BE2C (cell line): ENCODE results near the gene KRTAP3-1.
"Not testable (repeated sequence)": the region's sequence is repeated elsewhere in the genome, so short reads cannot be mapped to it uniquely, and the experiment has no call there.

ENCODE experiments used
- DNase-seq: peaks from one replicate; pipeline ENCODE4 v3.0.0-alpha.2; 2020
- H3K27me3 ChIP-seq: fragments of 250-450 bp; sonication (Bioruptor Pico); 2 replicates; pipeline ENCODE4 v1.5.1; 2020; ENCODE audit warnings: mild to moderate bottlenecking
- H3K36me3 ChIP-seq: fragments of 250-450 bp; sonication (Bioruptor Pico); 2 replicates; pipeline ENCODE4 v1.5.1; 2020; ENCODE audit warnings: mild to moderate bottlenecking
- H3K4me1 ChIP-seq: fragments of 250-450 bp; sonication (Bioruptor Pico); 2 replicates; pipeline ENCODE4 v1.5.1; 2020
- H3K4me3 ChIP-seq: 2 replicates; pipeline ENCODE4 v1.5.1; 2011; ENCODE audit warnings: low read depth, low read length
- H3K9me3 ChIP-seq: fragments of 250-450 bp; sonication (Bioruptor Pico); 2 replicates; pipeline ENCODE4 v1.5.1; 2020
- TF ChIP-seq, protein P1 (sequence below): IDR thresholded peaks from 2 replicates; pipeline ENCODE4 v1.5.1; 2012; ENCODE audit warnings: mild to moderate bottlenecking, low read depth, low read length

The KRTAP3-1 gene

GRCh38 chr17:41009301-41009760, 403 bp upstream of the KRTAP3-1 start:
- TF ChIP-seq, protein P1, sequence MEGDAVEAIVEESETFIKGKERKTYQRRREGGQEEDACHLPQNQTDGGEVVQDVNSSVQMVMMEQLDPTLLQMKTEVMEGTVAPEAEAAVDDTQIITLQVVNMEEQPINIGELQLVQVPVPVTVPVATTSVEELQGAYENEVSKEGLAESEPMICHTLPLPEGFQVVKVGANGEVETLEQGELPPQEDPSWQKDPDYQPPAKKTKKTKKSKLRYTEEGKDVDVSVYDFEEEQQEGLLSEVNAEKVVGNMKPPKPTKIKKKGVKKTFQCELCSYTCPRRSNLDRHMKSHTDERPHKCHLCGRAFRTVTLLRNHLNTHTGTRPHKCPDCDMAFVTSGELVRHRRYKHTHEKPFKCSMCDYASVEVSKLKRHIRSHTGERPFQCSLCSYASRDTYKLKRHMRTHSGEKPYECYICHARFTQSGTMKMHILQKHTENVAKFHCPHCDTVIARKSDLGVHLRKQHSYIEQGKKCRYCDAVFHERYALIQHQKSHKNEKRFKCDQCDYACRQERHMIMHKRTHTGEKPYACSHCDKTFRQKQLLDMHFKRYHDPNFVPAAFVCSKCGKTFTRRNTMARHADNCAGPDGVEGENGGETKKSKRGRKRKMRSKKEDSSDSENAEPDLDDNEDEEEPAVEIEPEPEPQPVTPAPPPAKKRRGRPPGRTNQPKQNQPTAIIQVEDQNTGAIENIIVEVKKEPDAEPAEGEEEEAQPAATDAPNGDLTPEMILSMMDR = no peak
- Histone ChIP-seq H3K4me3 (no peak overlapping the region), H3K36me3 (no peaks in the 10 kb centered on the region), H3K4me1 (no peaks in the 10 kb centered on the region), H3K9me3 (no peaks in the 10 kb centered on the region), H3K27me3 (peaks cover 15% of the 10 kb centered on the region)
- no peak for DNase-seq

DNA sequence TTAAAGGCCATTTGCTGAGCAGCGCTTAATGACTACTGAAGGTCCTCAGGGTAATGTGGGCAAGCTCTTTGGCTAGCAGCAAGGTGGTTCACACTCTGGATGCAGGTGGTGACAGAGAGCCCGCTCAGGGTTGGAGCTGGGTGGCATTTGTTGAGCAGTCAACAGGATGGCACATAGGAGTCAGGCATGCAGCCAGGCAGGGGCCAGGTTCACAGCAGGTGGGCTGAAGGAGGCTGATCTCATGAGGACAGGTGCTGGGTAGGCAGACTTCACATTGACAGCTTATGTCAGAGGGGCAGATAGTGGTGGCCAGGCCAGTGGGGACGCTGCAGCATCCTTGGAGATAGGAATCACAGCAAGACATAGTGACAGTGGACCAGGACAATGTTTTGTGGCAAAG, 4.5 kb downstream of the KRTAP3-1 start:
- Histone ChIP-seq H3K27me3 (peaks cover 21% of the 10 kb centered on the region), H3K4me3 (no peak overlapping the region), H3K36me3 (no peaks in the 10 kb centered on the region), H3K9me3 (no peaks in the 10 kb centered on the region), H3K4me1 (no peaks in the 10 kb centered on the region)
- TF ChIP-seq, protein P1 = no peak
- DNase-seq = no peak

DNA sequence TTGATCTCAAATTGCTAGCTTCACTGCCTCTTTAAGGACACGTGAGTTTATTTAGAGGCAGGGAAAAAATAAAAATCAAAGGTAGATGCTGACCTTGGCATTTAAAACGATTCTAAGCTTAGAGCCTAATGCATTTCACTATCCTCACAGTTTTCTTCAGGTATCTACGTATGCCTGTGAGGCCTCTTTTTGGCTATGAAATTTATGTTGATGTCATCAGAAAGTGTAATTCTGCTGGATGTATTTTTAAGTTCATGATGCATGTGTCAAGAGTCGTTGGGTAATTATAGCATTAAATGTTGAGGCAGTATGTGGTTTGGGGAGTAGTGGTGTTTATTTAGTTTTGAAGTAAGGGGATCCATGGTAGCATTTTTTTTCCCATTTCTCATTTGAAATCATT, 5.0 kb downstream of the KRTAP3-1 start:
- H3K4me1 ChIP-seq = no peaks in the 10 kb centered on the region
- TF ChIP-seq, protein P1 = no peak

GRCh38 chr17:41002814-41003213, 6.1 kb downstream of the KRTAP3-1 start:
- Histone ChIP-seq H3K4me3 (no peak overlapping the region), H3K9me3 (no peaks in the 10 kb centered on the region), H3K4me1 (no peaks in the 10 kb centered on the region), H3K27me3 (peaks cover 23% of the 10 kb centered on the region), H3K36me3 (no peaks in the 10 kb centered on the region)
- no peak for DNase-seq
- TF ChIP-seq, protein P1 = no peak

More for the DNA sequence above, 5.0 kb downstream of the KRTAP3-1 start:
- no peak for DNase-seq
- peaks cover 22% of the 10 kb centered on the region for H3K27me3 ChIP-seq
- H3K36me3 ChIP-seq = no peaks in the 10 kb centered on the region
- H3K4me3 ChIP-seq = no peak overlapping the region
- no peaks in the 10 kb centered on the region for H3K9me3 ChIP-seq

GRCh38 chr17:41001795-41002194, 7.1 kb downstream of the KRTAP3-1 start:
- no peak for DNase-seq
- Histone ChIP-seq H3K9me3 (no peaks in the 10 kb centered on the region), H3K27me3 (peaks cover 32% of the 10 kb centered on the region), H3K4me1 (no peaks in the 10 kb centered on the region), H3K36me3 (no peaks in the 10 kb centered on the region), H3K4me3 (no peak overlapping the region)
- TF ChIP-seq, protein P1 = no peak

DNA sequence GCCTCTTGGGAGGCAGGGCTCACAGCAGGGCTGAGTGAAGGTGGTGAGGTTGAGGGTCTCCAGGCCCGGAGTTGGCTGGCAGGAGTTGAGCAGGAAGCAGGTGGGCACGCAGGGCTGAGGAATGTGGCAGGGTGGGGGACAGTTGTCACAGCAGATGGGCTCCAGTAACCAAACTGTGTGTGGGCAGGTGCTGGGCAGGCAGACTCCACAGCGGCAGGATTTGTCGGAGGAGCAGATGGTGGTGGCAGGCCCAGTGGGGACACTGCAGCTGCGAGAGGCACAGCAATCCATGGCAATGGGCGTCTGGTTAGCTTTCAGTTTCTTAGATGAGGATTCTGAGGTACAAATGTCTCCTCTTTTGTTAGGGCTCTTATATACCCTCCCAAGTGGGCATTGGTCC, 9.4 kb downstream of the KRTAP3-1 start, which contains the start of gene KRTAP3-2:
Gene KRTAP3-2, minus strand, starts transcription at position 344 of the 400 bp plus-strand sequence. Its CDS starts 53 bp downstream, at position 291.
- not testable (repeated sequence) for H3K36me3 ChIP-seq, H3K4me1 ChIP-seq, H3K9me3 ChIP-seq, DNase-seq, H3K4me3 ChIP-seq
- H3K27me3 ChIP-seq = peaks cover 38% of the 10 kb centered on the region

DNA sequence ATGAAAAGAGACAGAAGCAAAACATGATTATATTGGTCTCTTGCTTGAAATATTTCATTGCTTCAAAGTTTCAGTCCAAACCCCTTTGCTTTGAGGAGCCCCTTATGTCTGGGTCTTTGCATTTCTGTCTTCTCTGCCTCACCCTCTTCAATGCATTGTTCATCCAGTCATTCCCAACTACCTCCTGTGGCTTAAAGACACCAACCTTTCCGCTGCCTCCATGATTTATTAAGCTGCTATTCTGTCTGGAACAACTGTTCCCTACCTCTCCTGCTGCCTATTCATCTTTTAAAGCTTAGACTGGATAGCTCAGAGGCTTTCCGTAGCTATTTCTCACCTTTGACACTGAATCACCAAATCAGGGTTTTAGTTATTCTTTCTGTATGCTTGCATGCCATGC, 11.6 kb downstream of the KRTAP3-1 start:
- H3K4me1 ChIP-seq = no peaks in the 10 kb centered on the region
- H3K27me3 ChIP-seq = peaks cover 36% of the 10 kb centered on the region
- DNase-seq = no peak
- H3K9me3 ChIP-seq = no peaks in the 10 kb centered on the region
- TF ChIP-seq, protein P1 = no peak
- H3K36me3 ChIP-seq = no peaks in the 10 kb centered on the region
- H3K4me3 ChIP-seq = no peak overlapping the region
